Colon (tissue), 2 donors: ENCODE data around the gene PIGU.

ENCODE experiments used
- FAIRE-seq: peaks from 2 replicates; lab custom pipeline; 2012; peaks lifted over from hg19 to GRCh38; lab: Jason Lieb, UNC
- donor health status: control.
- donor health status: control.

The PIGU gene

DNA sequence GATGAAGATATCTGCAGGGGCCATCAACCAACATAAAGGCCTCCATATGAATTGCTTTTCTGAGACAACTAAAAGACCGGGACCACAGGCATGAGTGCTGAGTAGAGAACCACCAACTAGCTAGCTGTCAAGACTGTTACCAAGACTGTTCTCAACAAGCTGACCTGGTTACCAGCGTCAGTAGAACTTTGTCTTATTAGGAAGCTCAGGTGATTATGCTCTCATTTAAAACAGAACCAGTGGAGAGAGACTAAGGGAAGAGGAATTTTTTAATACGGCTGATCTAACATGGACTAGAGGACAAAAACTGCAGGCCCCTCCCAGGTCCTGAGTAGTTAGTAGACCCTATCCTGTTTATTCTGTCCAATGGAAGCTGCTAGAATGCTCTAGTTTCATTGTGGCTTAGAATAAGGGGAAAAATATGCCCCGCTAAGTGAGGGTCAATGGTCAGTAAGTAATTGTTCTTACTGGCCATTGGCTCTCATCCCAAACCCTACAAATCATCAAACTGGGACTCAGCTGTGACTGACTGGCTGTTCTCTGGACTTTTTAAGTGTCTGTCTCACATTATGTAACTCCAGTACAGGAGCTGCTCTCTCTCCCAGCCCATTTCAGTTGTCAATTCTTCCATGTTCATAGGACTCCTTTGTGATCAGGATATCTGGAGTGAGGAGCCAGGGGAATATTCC, 164.5 kb downstream of the PIGU start:
- no peak for FAIRE-seq

DNA sequence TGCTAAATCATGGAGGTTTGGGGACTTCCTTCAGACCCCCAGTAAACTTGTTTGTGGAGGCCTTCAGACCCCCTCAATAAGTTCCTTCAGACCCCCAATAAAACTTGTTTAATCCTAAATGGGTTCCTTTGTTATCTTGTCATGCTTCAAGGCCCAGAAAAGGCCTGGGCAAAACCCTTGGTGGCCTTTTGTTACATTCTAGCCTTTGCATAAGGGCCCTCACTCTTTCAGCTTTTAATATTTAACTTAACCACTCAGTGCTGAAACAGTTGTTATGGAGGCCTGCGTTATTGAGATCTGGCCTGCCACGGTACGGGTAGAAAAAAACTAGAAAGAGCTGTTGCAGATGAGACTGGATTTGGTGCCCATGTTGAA, 165.0 kb downstream of the PIGU start:
- no peak for FAIRE-seq

- no peak for FAIRE-seq
Measured at GRCh38 chr20:34510575-34510974, 166.3 kb downstream of the PIGU start.
